Caco-2 (cell line): ENCODE data around the gene ATF7IP2. TPM values are rescaled to one million over a fixed set of nuclear protein-coding genes. Genes with fewer than 3 reads are reported as not detected.

Experiments used
- BruUV-seq: library from RNA; stranded (reverse); fragments of 400-500 nt; replicated peaks from 2 replicates; lab custom pipeline; 2021; lab: Mats Ljungman, UMichigan
- CTCF ChIA-PET: fragments of 300-600 bp; sonication (Branson Sonifier 250); formaldehyde crosslinking; loops from one replicate; lab custom pipeline; 2022; ENCODE audit warnings: antibody characterized with exemption; lab: Charles Lee
- POLR2A ChIA-PET: fragments of 300-600 bp; sonication (Branson Sonifier 250); formaldehyde crosslinking; loops from one replicate; lab custom pipeline; 2022; ENCODE audit warnings: antibody characterized with exemption; lab: Charles Lee
- DNase-seq, 2 experiments: peaks; one replicate each; pipeline versions ENCODE4 v3.0.0 to v3.0.0-alpha.2; 2020 to 2022
- H3K27me3 ChIP-seq: replicated peaks from 2 replicates; pipeline ENCODE4 v1.6.0; 2011; ENCODE audit warnings: low read length; ENCODE audit not compliant: control insufficient read depth, insufficient read depth
- H3K36me3 ChIP-seq: 2 replicates; pipeline ENCODE4 v1.5.1; 2011; ENCODE audit warnings: low read length; ENCODE audit not compliant: control insufficient read depth, insufficient read depth
- H3K4me1 ChIP-seq: fragments of 250-450 bp; sonication (Bioruptor Pico); 2 replicates; pipeline ENCODE4 v1.5.1; 2020; ENCODE audit warnings: mild to moderate bottlenecking
- H3K4me3 ChIP-seq: 2 replicates; pipeline ENCODE4 v1.5.1; 2011; ENCODE audit warnings: low read depth, mild to moderate bottlenecking, control low read depth, low read length
- H3K9me3 ChIP-seq: fragments of 250-450 bp; sonication (Bioruptor Pico); 2 replicates; pipeline ENCODE4 v1.5.1; 2020; ENCODE audit warnings: mild to moderate bottlenecking, moderate library complexity
- H3K27ac Mint-ChIP-seq: one replicate; pipeline ENCODE4 v1.8.0; 2022; ENCODE audit warnings: mixed read lengths; ENCODE audit not compliant: unreplicated experiment
- H3K27me3 Mint-ChIP-seq: one replicate; pipeline ENCODE4 v1.8.0; 2022; ENCODE audit warnings: mixed read lengths; ENCODE audit not compliant: insufficient read depth, unreplicated experiment
- H3K36me3 Mint-ChIP-seq: one replicate; pipeline ENCODE4 v1.8.0; 2022; ENCODE audit warnings: mild to moderate bottlenecking, mixed read lengths; ENCODE audit not compliant: insufficient read depth, unreplicated experiment
- H3K4me1 Mint-ChIP-seq: one replicate; pipeline ENCODE4 v1.8.0; 2022; ENCODE audit warnings: low read depth, mixed read lengths; ENCODE audit not compliant: unreplicated experiment
- H3K4me3 Mint-ChIP-seq: one replicate; pipeline ENCODE4 v1.8.0; 2022; ENCODE audit warnings: mild to moderate bottlenecking, moderate library complexity, mixed read lengths; ENCODE audit not compliant: unreplicated experiment
- H3K9me3 Mint-ChIP-seq: one replicate; pipeline ENCODE4 v1.8.0; 2022; ENCODE audit warnings: mixed read lengths; ENCODE audit not compliant: unreplicated experiment
- intact Hi-C: fragments of 100-400 bp; cut with micrococcal nuclease; formaldehyde crosslinking; loops from one replicate; pipeline ENCODE4 v1.10.0; 2022; ENCODE audit not compliant: unreplicated experiment
- total RNA-seq: library from RNA; stranded (reverse); gene quantifications from 2 replicates; pipeline ENCODE4 v1.2.3, GENCODE V29; 2022
- TF ChIP-seq, protein P1 (sequence below), 2 experiments: fragments of 200-600 bp in 1 of 2; IDR thresholded peaks; 1 replicate in 1 of 2; 2 replicates in 1 of 2; pipeline versions ENCODE4 v1.5.1 to v1.8.0; 2011 to 2022; ENCODE audit warnings: antibody characterized with exemption in 1 of 2, control low read depth in 1 of 2, inconsistent platforms in 1 of 2, low read depth in 1 of 2, low read length in 1 of 2, mild to moderate bottlenecking in 1 of 2, moderate library complexity in 1 of 2; ENCODE audit not compliant: insufficient read depth in 1 of 2, severe bottlenecking in 1 of 2, unreplicated experiment in 1 of 2

The ATF7IP2 gene
- total RNA-seq, 1 experiment from 2014 or later = 16.4 TPM

DNA sequence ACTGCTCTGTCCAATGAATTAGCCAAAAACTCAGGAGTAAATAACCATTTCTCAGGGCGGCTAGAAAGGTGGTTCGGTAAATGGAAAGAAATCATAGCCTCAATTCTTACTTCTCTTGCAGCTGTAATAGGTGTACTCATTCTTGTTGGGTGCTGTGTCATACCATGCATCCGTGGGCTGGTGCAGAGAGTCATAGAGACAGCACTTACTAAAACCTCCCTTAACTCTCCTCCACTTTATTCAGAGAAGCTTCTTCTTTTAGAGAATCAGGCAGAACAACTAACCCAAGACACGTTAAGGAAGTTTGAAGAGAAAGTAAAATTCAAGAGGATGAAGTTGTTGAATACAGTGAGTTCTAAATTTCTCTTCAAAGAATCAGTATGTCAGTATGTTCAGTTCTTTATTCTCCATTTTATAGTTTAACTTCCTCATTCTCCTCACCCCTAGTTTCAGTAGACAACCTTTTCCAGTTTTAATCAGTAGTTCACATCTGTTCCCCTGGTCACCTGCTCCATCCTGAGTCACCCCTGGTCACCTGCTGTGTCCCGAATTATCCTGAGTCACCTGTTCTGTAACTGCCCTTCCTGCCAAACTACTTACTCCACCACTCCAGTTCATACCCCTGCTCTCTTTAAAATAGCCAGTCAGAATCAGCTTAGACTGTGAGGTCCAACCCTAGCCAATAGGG lies 108.6 kb downstream of the ATF7IP2 start:
- BruUV-seq = no TSS peak
- CTCF ChIA-PET = no interaction called here
- TF ChIP-seq, protein P1, sequence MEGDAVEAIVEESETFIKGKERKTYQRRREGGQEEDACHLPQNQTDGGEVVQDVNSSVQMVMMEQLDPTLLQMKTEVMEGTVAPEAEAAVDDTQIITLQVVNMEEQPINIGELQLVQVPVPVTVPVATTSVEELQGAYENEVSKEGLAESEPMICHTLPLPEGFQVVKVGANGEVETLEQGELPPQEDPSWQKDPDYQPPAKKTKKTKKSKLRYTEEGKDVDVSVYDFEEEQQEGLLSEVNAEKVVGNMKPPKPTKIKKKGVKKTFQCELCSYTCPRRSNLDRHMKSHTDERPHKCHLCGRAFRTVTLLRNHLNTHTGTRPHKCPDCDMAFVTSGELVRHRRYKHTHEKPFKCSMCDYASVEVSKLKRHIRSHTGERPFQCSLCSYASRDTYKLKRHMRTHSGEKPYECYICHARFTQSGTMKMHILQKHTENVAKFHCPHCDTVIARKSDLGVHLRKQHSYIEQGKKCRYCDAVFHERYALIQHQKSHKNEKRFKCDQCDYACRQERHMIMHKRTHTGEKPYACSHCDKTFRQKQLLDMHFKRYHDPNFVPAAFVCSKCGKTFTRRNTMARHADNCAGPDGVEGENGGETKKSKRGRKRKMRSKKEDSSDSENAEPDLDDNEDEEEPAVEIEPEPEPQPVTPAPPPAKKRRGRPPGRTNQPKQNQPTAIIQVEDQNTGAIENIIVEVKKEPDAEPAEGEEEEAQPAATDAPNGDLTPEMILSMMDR (IDR thresholded peaks at IDR 0.05; ENCODE audit: insufficient read depth in 1 of 2, low read depth in 1 of 2, low read length in 1 of 2, severe bottlenecking in 1 of 2, unreplicated experiment in 1 of 2) = no peak

DNA sequence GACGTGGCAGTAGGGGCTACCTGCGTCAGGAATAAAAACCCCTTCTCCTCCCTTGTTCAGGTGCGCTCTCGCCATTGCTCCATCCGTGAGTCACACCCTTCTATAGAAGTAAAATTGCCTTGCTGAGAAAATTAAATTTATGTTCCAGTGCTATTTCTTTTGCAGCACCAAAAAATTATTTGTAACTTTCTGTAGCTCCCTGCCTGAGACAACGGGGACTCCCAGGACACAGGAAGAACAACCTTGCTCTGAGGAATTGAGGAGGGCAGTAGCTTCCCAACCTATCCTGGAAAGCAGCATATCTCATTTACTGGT lies 109.1 kb downstream of the ATF7IP2 start:
- H3K27me3 ChIP-seq = no peaks in the 10 kb centered on the region
- ChIA-PET CTCF (no interaction called here), POLR2A (no interaction called here)
- Mint-ChIP-seq H3K4me1 (no peaks in the 10 kb centered on the region), H3K27me3 (no peaks in the 10 kb centered on the region), H3K36me3 (peaks cover 33% of the 10 kb centered on the region), H3K9me3 (peaks cover 27% of the 10 kb centered on the region), H3K4me3 (no peak overlapping the region), H3K27ac (no peak overlapping the region)
- BruUV-seq = no TSS peak
- TF ChIP-seq, protein P1 (IDR thresholded peaks at IDR 0.05; ENCODE audit: insufficient read depth in 1 of 2, low read depth in 1 of 2, low read length in 1 of 2, severe bottlenecking in 1 of 2, unreplicated experiment in 1 of 2) = no peak
- intact Hi-C loops = no loop called here
- H3K36me3 ChIP-seq = no peaks in the 10 kb centered on the region
- H3K4me3 ChIP-seq = no peak overlapping the region
- H3K4me1 ChIP-seq = no peaks in the 10 kb centered on the region
- 0 out of 2 replicates have a peak, but pooled peaks cover 9% of the 10 kb centered on the region for H3K9me3 ChIP-seq
- DNase-seq = no peak

More for the DNA sequence above, 108.6 kb downstream of the ATF7IP2 start:
- H3K4me1 Mint-ChIP-seq = no peaks in the 10 kb centered on the region
- intact Hi-C loops = no loop called here
- H3K36me3 Mint-ChIP-seq = peaks cover 33% of the 10 kb centered on the region
- Histone ChIP-seq H3K4me3 (no peak overlapping the region), H3K27me3 (no peaks in the 10 kb centered on the region), H3K4me1 (no peaks in the 10 kb centered on the region), H3K36me3 (no peaks in the 10 kb centered on the region), H3K9me3 (0 out of 2 replicates have a peak, but pooled peaks cover 9% of the 10 kb centered on the region)
- POLR2A ChIA-PET = no interaction called here
- no peak for DNase-seq
- no peaks in the 10 kb centered on the region for H3K27me3 Mint-ChIP-seq
- peaks cover 27% of the 10 kb centered on the region for H3K9me3 Mint-ChIP-seq
- no peak overlapping the region for H3K4me3 Mint-ChIP-seq
- no peak overlapping the region for H3K27ac Mint-ChIP-seq

DNA sequence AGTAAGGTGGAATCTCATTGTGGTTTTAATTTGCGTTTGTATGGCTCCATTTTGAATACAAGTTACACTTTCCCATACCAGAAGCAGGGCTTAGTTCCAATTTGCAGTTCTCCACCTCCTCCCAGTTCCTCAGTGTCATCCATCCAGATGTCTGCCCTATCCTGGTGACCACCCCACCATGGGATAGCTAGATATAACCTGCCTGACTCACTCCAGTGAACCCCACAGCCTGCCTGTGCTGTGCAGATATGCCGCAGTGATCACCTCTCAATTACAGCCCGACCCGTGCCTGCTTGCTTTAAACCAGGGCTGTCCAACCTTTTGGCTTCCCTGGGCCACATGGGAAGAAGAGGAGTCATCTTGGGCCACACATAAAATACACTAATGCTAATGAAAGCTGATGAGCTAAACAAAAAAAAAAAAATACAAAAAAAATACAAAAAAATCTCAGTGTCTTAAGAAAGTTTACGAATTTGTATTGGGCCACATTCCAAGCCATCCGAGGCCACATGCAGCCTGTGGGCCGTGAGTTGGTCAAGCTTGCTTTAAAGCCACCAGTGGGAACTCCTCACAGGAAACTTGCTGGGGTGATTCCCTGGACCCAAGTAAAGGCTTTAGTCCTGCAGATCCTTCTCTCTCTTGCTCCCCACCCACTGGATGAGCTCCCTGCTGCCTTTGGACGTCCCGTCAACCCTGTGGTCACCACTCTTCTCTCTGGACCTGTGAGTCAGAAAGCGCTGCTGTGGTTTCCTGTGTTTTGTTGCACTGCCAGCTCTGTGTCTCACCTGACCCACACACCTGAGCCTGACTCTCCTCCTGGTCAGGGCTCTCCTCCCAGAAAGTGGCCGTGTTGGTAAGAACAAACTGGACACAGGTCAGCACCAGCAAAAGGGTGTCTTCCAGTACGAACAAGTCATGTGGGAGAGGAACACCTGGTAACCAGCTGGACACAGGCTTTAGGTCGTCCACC lies 111.6 kb downstream of the ATF7IP2 start:
- POLR2A ChIA-PET = no interaction called here
- H3K9me3 ChIP-seq = 0 out of 2 replicates have a peak, but pooled peaks cover 9% of the 10 kb centered on the region
- no peaks in the 10 kb centered on the region for H3K36me3 ChIP-seq
- CTCF ChIA-PET = no interaction called here
- DNase-seq = no peak
- no peaks in the 10 kb centered on the region for H3K4me1 ChIP-seq
- no peak overlapping the region for H3K4me3 ChIP-seq
- intact Hi-C loops = no loop called here
- H3K36me3 Mint-ChIP-seq = peaks cover 33% of the 10 kb centered on the region
- no TSS peak for BruUV-seq
- H3K27me3 ChIP-seq = no peaks in the 10 kb centered on the region
- H3K4me3 Mint-ChIP-seq = no peak overlapping the region
- peaks cover 27% of the 10 kb centered on the region for H3K9me3 Mint-ChIP-seq
- no peak overlapping the region for H3K27ac Mint-ChIP-seq
- no peaks in the 10 kb centered on the region for H3K27me3 Mint-ChIP-seq
- TF ChIP-seq, protein P1 (IDR thresholded peaks at IDR 0.05; ENCODE audit: insufficient read depth in 1 of 2, low read depth in 1 of 2, low read length in 1 of 2, severe bottlenecking in 1 of 2, unreplicated experiment in 1 of 2) = no peak
- H3K4me1 Mint-ChIP-seq = no peaks in the 10 kb centered on the region
